ENCODE data around the gene ULK4.
A peak's percentile ranks its signal among the peaks of the same experiment; 100 is the strongest.
"Not testable (repeated sequence)": the region's sequence is repeated elsewhere in the genome, so short reads cannot be mapped to it uniquely, and the experiment has no call there.

ULK4 gene

DNA sequence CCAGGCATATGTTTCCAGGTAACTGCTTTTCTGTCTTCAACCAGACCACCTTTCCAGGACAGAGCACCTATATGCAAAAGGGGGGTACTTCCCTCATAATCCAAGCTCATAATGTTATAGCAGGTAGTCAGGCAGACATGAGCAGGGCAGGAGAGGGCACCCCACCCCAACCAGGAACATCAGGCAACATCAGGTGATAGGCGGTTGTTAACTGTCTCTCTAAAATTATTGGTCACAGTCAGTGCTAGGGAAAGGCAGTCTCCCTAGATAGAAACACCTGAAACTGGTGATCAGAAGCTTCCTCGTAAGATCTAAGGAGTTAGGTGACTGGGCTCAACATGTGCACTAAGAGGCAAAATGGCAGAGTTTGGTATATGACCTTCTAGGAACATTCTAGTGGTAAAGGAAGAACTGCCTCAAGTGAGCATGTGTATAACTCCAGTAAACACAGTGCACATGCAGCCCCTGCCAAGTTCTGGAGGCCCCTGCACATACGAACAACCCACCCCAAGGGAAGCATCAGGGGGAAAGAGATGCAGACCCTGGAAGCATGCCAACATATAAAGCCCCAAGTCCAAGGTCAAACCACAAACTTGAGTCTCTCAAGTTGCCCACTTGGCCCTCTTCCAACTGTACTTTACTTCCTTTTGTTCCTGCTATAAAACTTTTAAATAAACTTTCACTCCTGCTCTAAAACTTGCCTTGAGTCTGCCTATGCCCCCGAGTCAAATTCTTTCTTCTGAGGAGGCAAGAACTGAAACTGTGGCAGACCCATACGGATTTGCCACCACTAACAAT is 270.9 kb downstream of the ULK4 start:
- DNase-seq (ENCODE audit: low read depth, low spot score), result peak; percentile 45

DNA sequence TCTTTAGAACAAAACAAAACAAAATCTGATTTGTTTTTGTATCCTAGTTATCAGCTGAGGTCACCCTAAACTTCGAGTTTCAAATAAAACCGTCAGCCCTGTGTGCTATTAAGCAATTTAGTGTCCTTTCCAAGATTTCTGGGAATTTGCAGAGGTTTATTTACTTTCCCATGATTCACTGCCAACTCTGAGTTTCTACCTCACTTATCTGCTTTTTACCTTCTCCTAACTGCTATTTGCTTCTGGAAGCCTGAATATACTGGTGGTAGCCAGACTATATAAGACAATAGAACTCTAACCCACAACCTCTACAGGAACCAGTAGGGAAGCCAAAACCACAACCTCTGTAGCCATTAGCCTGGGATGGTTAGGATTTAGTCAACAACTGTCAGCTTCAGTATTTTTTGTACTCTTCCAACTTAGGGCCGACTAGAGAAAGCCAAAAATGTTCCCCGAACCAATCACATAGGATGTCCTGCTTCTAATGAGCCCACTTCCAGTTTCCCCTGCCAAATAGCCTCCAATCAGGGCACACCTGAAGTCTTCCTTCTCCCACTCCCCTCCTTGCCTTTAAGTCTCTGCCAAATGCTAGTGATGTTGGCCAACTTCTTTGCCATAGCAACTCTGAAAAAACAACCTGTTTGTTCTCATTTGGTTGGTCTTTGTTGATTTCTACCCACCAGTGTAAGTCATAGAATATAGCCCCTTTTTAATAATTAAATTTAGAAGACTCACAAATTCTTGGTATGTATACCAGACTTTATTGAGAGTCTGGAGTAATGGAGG is 273.1 kb downstream of the ULK4 start:
- peak; percentile 89 for DNase-seq (ENCODE audit: low read depth, low spot score)

DNA sequence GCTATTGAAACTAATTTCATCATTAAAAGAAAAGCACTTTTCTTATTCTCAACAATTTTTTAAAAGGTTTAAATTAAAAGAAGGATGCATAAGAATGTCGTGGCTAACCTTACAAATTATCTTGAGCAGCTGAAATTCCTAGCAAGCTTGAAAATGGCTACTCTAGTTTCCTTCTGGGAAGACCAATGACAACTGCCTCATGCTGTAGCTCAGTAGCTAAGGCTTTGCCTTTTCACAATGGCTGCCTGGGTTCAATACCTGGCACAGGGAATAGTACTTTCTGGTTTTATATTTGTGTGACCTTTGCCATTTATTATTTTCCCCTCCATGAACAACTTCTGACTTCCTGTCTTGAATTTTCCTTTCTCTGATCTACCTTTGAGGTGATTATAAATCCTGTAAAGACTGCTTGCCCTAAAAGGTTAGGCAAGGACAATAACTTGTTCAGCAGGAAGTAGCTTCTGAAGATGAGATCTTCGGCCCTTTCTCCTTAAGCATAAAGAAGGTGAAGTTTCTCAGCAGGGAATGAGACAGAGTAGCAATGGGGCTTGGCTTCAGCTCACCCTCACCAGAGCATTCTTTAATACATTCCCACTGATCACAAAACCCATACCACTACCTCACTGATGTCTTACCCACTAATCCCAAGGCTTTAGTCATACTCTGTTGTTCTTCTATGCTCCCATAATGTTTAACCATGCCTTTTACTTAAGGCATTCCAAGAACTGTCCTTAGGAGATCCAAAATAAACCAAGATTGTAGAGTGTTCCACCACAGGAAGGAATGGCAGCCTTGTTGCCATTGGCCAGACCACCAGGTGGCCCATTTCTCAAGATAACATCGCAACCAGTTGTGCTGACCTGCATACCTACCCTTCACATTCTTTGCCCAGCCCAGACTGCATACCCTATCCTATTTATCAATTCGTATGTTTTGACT is 276.8 kb downstream of the ULK4 start:
- DNase-seq (ENCODE audit: low read depth, low spot score), result peak; percentile 85

DNA sequence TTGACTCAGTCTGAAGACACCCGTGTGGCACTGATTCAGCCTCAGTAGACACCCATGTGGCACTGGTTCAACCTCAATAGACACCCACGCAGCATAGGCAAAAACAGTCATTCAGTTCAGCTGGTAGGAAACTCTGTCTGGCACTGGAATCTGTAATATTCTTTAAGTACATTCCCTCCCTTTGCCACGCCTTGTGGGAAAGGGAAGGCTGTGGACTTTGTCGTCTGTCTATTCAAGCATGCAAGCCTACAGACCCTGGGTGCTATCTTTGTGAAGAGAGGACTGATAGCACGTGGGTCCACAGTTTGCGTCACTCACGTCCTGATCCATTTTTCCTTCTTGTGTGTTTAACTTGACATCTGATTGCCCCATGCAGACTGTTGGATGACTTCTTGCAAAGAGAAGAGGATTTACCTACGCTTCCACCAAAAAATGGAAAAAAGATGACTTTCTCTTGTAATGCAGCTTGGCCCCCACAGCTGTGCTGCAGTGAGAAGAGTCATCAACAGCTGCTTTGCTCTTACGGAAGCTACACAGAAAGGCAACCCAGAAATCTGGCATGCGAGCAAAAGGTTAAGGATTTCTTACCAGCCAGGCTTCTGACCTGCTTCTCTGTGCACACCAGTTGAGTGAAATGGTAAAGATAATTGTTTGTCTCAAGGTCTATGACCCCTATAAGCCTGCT is 278.1 kb downstream of the ULK4 start:
- peak; percentile 66 for DNase-seq (ENCODE audit: low read depth, low spot score)

DNA sequence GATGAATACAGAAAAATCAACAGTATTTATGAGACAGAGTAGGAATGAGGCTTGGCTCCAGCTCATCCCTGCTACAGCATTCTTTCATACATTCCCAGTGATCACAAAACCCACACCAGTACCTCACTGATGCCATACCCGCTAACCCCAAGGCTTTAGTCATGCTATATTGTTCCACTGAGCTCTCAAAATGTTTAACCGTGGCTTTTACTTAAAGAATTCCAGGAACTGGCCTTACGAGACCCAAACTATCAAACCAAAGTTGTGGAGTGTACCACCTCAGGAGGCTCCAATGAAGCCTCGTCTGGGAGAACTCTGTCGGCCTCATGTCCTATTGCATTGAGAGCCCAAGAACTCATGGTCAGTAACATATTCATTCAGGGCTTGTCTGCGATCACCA is 278.9 kb downstream of the ULK4 start:
- peak; percentile 89 for DNase-seq (ENCODE audit: low read depth, low spot score)

DNA sequence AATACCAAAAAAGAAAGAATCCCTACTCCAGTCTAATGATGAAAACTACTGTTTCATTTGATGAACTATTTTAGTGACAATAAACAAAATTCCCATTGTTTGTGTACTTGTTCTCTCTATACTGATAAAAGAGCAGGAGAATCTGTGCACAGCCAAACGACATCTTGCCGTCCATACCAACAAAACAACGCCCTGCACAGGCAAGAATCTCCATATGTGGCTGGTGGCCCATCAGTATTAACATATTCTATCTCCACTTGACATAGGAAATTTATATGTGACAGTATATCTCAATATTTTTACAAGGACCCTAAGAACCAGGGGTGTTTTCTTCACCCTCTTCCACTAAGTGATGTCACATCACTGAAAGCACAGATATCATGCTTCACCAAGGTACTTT is 279.5 kb downstream of the ULK4 start:
- peak; percentile 9 for DNase-seq (ENCODE audit: low read depth, low spot score)

DNA sequence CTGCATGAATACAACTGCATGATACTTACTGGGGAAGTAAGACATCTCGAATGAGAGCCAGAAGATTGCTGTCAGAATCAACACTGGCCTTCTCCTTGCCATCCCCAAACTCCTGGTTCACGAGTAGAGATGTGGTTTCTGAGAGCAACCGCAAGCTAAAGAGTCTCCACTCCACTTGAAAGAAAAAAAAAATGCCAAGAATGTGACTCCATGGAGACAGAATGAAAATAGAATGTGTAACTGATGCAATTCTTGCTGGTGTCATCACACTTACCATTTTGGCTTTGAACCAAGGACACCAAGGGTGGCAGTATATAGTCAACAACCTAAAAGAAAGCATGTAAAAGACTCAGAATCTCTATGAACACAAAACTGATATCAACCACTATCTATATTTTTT is 280.4 kb downstream of the ULK4 start:
- peak; percentile 95 for DNase-seq (ENCODE audit: low read depth, low spot score)

DNA sequence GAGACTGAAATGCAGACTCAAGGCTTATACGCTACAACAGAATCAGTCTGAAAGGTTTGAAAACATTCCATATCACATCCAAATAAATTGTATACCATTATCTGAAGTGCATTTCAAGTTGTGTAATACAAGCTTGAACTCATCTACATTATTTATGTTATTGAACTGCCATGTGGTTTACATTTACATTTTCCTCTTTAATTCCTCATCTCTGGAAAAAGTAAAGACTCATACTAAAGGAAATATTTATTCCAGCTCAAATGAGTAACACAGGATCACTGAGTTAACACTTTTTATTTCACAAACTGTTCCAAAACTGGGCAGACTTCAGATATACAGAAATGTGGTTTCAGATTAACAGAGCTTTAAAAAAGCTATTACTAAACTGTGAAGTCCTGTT is 282.5 kb downstream of the ULK4 start:
- DNase-seq (ENCODE audit: low read depth, low spot score), result no peak

DNA sequence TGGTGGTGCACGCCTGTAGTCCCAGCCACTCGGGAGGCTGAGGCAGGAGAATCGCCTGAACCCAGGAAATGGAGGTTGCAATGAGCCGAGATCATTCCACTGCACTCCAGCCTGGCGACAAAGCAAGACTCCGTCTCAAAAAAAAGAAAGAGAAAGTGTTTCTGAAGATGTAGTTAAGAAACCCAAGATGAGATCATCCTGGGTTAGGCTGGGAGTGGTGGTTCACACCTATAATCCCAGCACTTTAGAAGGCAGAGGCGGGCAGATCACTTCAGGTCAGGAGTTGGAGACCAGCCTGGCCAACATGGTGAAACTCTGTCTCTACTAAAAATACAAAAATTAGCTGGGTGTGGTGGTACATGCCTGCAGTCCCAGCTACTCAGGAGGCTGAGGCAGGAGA is 286.8 kb downstream of the ULK4 start:
- DNase-seq (ENCODE audit: low read depth, low spot score), result not testable (repeated sequence)

DNA sequence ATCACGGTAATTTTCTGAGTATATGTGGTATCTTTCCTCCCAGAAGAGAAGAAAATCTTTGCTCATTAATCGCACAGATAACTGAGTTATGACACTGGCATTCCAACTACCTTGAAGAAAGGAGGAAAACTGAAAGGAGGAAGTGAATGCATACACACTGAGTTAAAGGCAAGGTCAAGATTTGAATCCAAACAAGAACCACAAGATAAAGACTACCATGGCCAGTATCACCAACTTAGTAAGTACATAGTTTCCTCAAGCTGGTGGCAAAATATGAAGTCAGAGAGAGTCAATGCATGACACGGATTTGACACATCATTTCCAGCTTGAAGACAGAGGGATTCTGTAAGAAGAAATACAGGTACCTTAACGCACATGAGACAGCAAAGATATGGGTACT is 287.5 kb downstream of the ULK4 start:
- no peak for DNase-seq (ENCODE audit: low read depth, low spot score)

DNA sequence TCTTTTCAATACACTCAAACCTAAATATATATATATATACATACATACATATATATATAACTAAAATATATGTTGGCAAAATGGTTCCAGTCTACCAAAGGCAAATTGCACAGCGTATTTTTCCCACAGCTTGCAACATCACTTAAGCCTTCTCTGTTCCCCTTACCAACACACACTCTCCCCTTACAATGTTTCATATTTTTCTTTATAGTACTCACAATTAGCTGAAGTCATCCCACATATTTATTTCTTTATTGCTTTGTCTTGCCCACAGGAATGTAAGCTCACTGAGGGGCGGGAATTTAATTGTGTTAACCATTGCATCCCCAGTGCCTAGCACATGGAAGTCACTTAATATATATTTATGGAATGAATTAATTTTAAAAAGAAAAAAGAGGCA is 288.3 kb downstream of the ULK4 start:
- DNase-seq (ENCODE audit: low read depth, low spot score), result no peak

DNA sequence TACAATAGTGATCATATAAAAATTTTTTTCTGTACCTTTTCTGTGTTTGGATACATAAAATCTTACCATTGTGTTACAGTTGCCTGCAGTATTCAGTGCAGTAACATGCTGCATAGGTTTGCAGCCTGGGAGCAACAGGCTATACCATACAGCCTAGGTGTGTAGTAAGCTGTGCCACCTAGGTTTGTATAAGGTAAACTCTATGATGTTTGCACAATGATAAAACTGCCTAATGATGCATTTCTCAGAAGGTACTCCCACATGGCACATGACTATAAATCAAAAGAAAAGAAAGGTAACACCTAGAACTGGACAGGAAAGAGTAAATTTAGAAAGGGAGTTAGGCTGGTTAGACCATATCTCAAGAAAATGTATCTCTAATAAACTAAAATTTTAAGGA is 293.5 kb downstream of the ULK4 start:
- no peak for DNase-seq (ENCODE audit: low read depth, low spot score)

DNA sequence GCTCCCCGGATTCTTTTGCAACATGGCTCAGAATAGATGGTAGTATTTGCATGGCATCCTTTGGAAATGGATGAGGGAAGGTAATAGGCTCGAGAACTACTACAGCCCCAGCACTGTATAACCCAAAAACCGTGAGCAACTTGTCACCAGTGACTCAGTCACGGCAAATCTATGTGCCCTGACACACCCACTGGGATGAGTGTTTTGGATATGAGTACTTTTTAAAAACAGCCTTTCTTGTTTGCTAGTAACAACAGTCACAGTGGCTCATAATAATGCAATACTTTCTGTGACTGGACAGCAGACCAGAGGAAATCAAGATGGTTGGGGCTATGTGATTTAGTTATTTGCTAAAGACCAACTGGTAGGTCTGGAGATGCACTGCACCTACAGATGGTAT is 299.6 kb downstream of the ULK4 start:
- no peak for DNase-seq (ENCODE audit: low read depth, low spot score)

DNA sequence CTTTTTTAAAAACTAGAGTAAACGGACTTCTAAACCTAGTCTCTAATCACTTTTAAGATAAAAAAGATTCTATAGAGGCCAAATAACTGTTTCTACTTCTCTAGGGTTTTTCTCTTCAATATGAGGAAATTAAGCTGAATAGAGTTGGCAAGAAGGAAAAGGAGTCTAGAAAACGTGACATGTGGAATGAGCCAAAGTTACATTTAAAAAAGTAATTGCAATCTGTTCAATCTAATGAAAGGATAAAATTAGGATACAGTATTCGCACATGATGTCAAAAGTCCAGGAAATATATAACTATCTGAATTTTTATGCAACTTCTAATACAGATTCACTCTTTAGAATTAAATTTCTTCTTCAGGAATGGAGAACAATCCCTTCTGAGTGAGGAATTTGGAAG is 300.1 kb downstream of the ULK4 start:
- no peak for DNase-seq (ENCODE audit: low read depth, low spot score)

DNA sequence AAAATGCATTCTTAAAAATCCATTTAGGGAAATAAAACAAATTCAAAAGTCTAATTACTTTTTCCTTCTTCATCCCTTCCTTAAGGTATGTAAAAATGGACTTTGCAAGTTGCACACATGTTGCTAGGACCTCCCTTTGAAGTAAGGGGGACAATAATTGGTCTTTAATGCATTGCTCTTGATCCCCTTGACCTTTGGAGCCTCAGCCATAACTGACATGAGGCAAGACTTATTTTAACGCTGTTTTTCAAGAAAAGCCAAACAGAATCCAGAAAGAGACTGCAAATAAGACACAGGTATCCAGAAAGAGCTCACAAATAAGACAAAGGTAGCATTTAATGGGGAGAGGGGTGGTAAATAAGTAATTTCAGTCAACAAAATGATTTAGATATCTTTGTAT is 301.4 kb downstream of the ULK4 start:
- no peak for DNase-seq (ENCODE audit: low read depth, low spot score)

DNA sequence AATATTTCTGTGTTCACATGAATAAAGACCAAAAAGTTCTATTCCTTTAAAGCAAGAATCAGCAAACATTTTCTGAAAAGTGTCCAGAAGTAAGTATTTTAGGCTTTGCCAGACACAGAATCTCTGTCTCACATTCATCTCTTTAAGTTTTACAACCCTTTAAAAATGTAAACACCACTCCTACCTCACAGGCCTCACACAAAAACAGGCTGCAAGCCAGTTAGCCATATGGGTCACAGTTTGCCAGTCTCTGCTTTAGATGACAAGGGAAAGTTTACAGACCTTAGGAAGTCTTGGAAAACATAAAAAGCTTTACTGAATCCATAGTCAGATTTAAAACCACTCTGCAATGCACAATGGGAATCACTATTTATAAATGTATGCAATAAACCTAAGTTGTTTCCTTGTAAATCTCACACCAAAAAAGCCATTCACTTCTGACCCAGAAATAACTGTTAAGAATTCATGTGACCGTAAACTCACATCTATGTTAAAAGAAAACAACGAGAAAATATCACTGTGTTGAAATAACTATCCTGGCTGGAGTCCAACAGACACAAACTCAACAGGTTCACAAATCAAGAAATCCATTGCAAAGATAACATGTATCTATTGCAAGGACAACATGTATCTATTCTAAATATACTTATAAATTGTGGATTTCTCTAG is 308.2 kb downstream of the ULK4 start:
- DNase-seq (ENCODE audit: low read depth, low spot score), result no peak

DNA sequence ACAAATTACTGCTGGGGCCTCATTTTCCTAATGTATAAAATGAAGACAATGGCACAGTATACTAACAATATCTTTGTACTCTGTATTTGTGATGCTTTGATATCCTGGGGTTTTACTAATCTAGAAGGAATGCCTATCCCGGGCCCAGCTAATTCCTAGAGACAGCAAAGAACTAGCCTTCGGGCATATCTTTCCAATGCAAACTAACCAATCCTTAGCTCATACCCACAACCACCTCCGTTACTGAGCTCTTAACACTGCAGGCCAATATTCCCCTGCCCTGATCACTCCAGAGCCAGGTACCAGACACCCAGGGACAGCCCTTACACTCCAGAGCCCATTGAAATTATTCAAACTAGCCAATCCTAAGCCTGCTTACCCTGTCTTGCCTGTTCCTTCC is 309.0 kb downstream of the ULK4 start:
- DNase-seq (ENCODE audit: low read depth, low spot score), result peak; percentile 55

DNA sequence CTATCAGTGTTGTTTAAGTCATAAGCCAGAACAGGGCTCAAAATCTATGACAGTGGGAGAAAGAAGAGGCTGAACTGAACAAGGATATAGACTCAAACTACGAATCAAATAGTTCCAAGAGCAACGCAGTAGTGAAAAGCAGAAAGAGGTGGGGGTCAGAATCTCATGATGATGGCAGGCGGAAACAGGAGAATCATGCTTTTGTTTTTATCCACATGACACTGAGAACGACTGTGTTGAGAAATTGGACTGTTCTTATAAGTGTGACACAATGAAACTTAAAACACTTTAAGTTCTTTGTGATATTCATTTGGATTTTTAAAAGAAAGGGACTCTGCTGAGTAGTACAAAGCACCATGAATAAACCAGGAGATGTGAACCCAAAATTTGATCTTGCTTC is 309.4 kb downstream of the ULK4 start:
- no peak for DNase-seq (ENCODE audit: low read depth, low spot score)

DNA sequence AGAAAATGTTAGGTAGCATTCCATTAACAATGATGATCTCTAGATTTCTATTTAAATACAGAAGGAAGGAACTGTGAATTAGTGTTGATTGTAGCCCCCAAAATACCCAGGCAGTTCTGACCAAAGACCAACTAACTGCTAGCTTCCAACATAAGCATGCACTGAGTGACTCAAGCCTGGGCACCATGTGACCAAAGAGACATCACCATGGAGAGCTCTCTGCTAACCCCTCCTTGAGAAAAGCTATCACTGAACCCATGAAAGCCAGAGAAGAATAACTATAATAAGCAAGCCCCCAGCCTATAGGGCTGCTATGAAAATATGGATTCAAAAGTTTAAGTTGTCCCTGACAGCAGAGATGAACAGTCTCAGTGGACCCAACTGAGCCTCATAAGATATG is 310.2 kb downstream of the ULK4 start:
- DNase-seq (ENCODE audit: low read depth, low spot score), result no peak

DNA sequence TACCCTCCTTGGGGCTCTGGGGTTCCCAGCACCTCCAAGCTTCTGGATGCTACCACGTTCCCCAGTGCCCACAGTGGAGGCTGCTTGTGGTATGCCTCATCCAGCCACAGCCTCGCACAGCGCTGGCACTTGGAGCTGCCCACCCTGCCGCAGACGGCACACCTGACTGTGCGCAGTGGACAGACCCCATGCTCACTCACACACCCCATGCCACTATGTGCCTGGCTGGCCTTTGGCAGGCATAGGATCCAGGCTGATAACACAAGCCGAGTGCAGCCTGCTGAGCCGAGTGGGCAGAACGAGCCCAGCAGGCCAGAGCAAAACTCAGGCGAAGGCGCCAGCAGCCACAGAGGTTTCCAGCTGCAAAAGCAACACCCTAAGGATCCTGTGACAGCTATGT is 311.5 kb downstream of the ULK4 start:
- no peak for DNase-seq (ENCODE audit: low read depth, low spot score)

Data from astrocyte of the hippocampus (primary cell).